ENCODE results near the gene LPP. TPM values are rescaled to one million over a fixed set of nuclear protein-coding genes. Genes with fewer than 3 reads are reported as not detected.

The LPP gene
- total and polyA plus RNA-seq, 2 of the 4 experiments (the other 2 are of a cell fraction) = 16.0 to 130 TPM

DNA sequence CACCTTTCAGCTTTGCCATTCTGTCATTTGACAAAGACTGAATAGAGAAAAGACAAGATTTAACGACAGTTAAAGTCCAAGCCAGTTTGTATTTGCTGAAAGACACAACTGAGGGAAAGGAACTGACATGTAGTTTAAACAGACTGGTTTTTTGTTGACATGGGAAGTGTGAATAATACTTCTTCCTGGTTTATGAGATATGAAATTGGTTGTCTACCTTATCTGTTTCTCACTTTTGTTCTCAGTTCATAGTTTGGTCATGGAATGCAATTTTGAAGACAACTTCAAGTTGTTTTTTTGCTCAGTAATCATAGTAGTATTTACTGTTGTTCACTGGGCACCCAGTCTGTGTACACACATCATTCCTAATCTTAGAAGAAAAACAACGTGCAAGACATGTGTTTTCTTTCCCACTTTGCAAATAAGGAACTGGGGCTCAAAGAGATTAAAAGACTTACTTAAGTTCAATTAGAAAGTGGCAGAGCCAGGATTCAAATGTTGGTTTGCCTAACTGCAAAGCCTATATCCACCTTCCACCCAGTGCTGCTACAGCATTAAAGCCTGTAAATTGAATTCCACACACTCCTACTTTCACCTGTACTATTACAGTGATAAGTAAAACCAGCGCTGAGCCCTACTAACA, 103.5 kb downstream of the LPP start:
- ChIA-PET CTCF (interaction anchor here (0.6 to 1.4 kb wide), 2 partner anchors 10 to 281 kb away, joined by 3 read pairs; no protein-coding TSS in a partner anchor), POLR2A (ENCODE audit: unreplicated experiment) (no interaction called here)
- no peak overlapping the region for H3K9ac ChIP-seq (ENCODE audit: low read depth, low read length)
- dilution Hi-C loops (cut with HindIII; ENCODE audit: low sequenced_read_pairs, unreplicated experiment) = no loop called here
- H2BK5ac ChIP-seq (ENCODE audit: low read depth, low read length, poor library complexity, severe bottlenecking) = no peak overlapping the region
- peaks cover 11% of the 10 kb centered on the region for H3K36me3 ChIP-seq (ENCODE audit: control insufficient read depth, insufficient read depth, low read length)
- intact Hi-C loops (cut with micrococcal nuclease) = no loop called here
- peak overlapping the region in 1 of 2 experiments; percentile 6; a peak in 1 of 4 replicates for H4K8ac ChIP-seq (ENCODE audit: low read depth in 2 of 2, low read length in 2 of 2)
- no peaks in the 10 kb centered on the region for H3K9me3 ChIP-seq (ENCODE audit: control insufficient read depth, insufficient read depth, low read length)
- peaks cover 35% of the 10 kb centered on the region for H4K20me1 ChIP-seq (ENCODE audit: insufficient read depth, low read length)
- no peak overlapping the region for H2BK120ac ChIP-seq (ENCODE audit: low read depth, low read length)
- peaks cover 51 to 81% of the 10 kb centered on the region in 2 experiments for H3K79me1 ChIP-seq (ENCODE audit: low read depth in 1 of 2, low read length in 2 of 2)
- H4K91ac ChIP-seq (ENCODE audit: insufficient read depth, low read depth, low read length) = peak overlapping the region; percentile 15; the same call in 1 of the 2 replicates
- WGBS, 2 experiments (ENCODE audit: extremely low coverage in 2 of 2, insufficient read length in 1 of 2) = 20% methylated on average over 1 of the region's 3 CpGs; no CpG with 5 or more reads in 1 of the 2 experiments
- no peak for ATAC-seq (ENCODE audit: low read depth)
- H2AK9ac ChIP-seq (replicated peaks; ENCODE audit: low read depth, low read length, poor library complexity) = no peak overlapping the region
- H2BK20ac ChIP-seq (ENCODE audit: low read depth, low read length) = no peak overlapping the region
- H2BK15ac ChIP-seq (ENCODE audit: low read depth, low read length) = no peak overlapping the region
- peak overlapping the region; percentile 52; the same call in 1 of the 2 replicates for H3K18ac ChIP-seq (ENCODE audit: low read depth, low read length)
- no peak overlapping the region for H4K5ac ChIP-seq (ENCODE audit: low read depth, low read length)
- H3K14ac ChIP-seq (replicated peaks; ENCODE audit: low read depth, low read length) = peak overlapping the region; percentile 14; the same call in 1 of the 2 replicates
- peaks cover 42% of the 10 kb centered on the region for H3K9me1 ChIP-seq (ENCODE audit: insufficient read depth, low read length)
- no peak overlapping the region for H3K27ac ChIP-seq (ENCODE audit: insufficient read depth, low read length)
- no peak overlapping the region for H3K4me2 ChIP-seq (ENCODE audit: low read depth, low read length)
- H2AFZ ChIP-seq (replicated peaks; ENCODE audit: low read length, poor library complexity) = no peak overlapping the region
- H2AK5ac ChIP-seq (ENCODE audit: low read depth, low read length) = no peak overlapping the region
- H3K4me3 ChIP-seq (ENCODE audit: insufficient read depth, low read depth, low read length) = no peak overlapping the region
- in situ Hi-C loops (cut with MboI; ENCODE audit: low sequenced_read_pairs) = no loop called here
- no peaks in the 10 kb centered on the region for H3K27me3 ChIP-seq (ENCODE audit: control insufficient read depth, insufficient read depth, low read length)
- no peak overlapping the region for H3K56ac ChIP-seq (ENCODE audit: extremely low read depth, insufficient read depth, low read length)
- peak overlapping the region; percentile 67; the same call in 1 of the 2 replicates for H3K23ac ChIP-seq (ENCODE audit: low read depth, low read length)
- H3K4me1 ChIP-seq (ENCODE audit: control insufficient read depth, insufficient read depth, low read length) = peaks cover 20% of the 10 kb centered on the region
- no peak for DNase-seq
- no TSS peak for BruUV-seq (replicated peaks)
- H3K4ac ChIP-seq (ENCODE audit: low read depth, low read length) = 0 out of 2 replicates have a peak overlapping the region, but pooled peaks have one; percentile 20
- TF ChIP-seq RCOR1 (IDR thresholded peaks at IDR 0.05; ENCODE audit: insufficient replicate concordance, low read length) (no peak), BHLHE40 (IDR thresholded peaks at IDR 0.05; ENCODE audit: low read depth, low read length) (no peak), CEBPB (IDR thresholded peaks at IDR 0.05; ENCODE audit: low read depth, low read length) (no peak), ELK1 (IDR thresholded peaks at IDR 0.05; ENCODE audit: borderline replicate concordance, low read depth, low read length) (no peak), MAFK (IDR thresholded peaks at IDR 0.05; ENCODE audit: low read depth, low read length) (no peak), RFX5 (IDR thresholded peaks at IDR 0.05; ENCODE audit: low read depth, low read length) (no peak), NFE2L2 (IDR thresholded peaks at IDR 0.05; ENCODE audit: low read depth, low read length) (no peak), POLR2A (IDR thresholded peaks at IDR 0.05; ENCODE audit: low read depth, low read length) (no peak), RAD21 (IDR thresholded peaks at IDR 0.05; ENCODE audit: low read length) (no peak), MAZ (IDR thresholded peaks at IDR 0.05; ENCODE audit: borderline replicate concordance, low read depth, low read length) (no peak), SMC3 (IDR thresholded peaks at IDR 0.05; ENCODE audit: low read depth, low read length) (no peak), FOS (IDR thresholded peaks at IDR 0.05; ENCODE audit: low read depth, low read length) (no peak), CHD1 (IDR thresholded peaks at IDR 0.05; ENCODE audit: low read depth, low read length) (no peak)
- TF ChIP-seq, protein P1, sequence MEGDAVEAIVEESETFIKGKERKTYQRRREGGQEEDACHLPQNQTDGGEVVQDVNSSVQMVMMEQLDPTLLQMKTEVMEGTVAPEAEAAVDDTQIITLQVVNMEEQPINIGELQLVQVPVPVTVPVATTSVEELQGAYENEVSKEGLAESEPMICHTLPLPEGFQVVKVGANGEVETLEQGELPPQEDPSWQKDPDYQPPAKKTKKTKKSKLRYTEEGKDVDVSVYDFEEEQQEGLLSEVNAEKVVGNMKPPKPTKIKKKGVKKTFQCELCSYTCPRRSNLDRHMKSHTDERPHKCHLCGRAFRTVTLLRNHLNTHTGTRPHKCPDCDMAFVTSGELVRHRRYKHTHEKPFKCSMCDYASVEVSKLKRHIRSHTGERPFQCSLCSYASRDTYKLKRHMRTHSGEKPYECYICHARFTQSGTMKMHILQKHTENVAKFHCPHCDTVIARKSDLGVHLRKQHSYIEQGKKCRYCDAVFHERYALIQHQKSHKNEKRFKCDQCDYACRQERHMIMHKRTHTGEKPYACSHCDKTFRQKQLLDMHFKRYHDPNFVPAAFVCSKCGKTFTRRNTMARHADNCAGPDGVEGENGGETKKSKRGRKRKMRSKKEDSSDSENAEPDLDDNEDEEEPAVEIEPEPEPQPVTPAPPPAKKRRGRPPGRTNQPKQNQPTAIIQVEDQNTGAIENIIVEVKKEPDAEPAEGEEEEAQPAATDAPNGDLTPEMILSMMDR (conservative IDR thresholded peaks at IDR 0.05; ENCODE audit: low read depth, low read length) = no peak
- TF ChIP-seq, protein P2, sequence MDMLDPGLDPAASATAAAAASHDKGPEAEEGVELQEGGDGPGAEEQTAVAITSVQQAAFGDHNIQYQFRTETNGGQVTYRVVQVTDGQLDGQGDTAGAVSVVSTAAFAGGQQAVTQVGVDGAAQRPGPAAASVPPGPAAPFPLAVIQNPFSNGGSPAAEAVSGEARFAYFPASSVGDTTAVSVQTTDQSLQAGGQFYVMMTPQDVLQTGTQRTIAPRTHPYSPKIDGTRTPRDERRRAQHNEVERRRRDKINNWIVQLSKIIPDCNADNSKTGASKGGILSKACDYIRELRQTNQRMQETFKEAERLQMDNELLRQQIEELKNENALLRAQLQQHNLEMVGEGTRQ (IDR thresholded peaks at IDR 0.05; ENCODE audit: low read depth, low read length) = no peak
